Neural progenitor cell (in vitro differentiated cells): ENCODE data around the gene THUMPD3. TPM values are rescaled to one million over a fixed set of nuclear protein-coding genes. Genes with fewer than 3 reads are reported as not detected.

Experiments used
- DNase-seq: peaks from one replicate; pipeline ENCODE4 v3.0.0-alpha.2; 2016; ENCODE audit warnings: low spot score
- H2AFZ ChIP-seq: fragments of 200-600 bp; sonication (generic); replicated peaks from 2 replicates; pipeline ENCODE4 v1.6.1; 2016; ENCODE audit warnings: antibody characterized with exemption
- H3F3A ChIP-seq: fragments of 200-600 bp; sonication (generic); 2 replicates; pipeline ENCODE4 v1.6.1; 2016; ENCODE audit warnings: antibody characterized with exemption, low read depth
- H3K27ac ChIP-seq: fragments of 200-600 bp; sonication (generic); 2 replicates; pipeline ENCODE4 v1.5.1; 2016; ENCODE audit warnings: mild to moderate bottlenecking
- H3K27me3 ChIP-seq: fragments of 200-600 bp; sonication (generic); 2 replicates; pipeline ENCODE4 v1.6.1; 2016; ENCODE audit warnings: mild to moderate bottlenecking, moderate library complexity
- H3K36me3 ChIP-seq: fragments of 200-600 bp; sonication (generic); 2 replicates; pipeline ENCODE4 v1.5.1; 2016
- H3K4me1 ChIP-seq: fragments of 200-600 bp; sonication (generic); 2 replicates; pipeline ENCODE4 v1.6.1; 2016; ENCODE audit warnings: mixed run types
- H3K4me2 ChIP-seq: fragments of 200-600 bp; sonication (generic); 2 replicates; pipeline ENCODE4 v1.6.1; 2016
- H3K4me3 ChIP-seq: fragments of 200-600 bp; sonication (generic); 2 replicates; pipeline ENCODE4 v1.5.1; 2016
- H3K79me2 ChIP-seq: fragments of 200-600 bp; sonication (generic); 2 replicates; pipeline ENCODE4 v1.6.1; 2016; ENCODE audit warnings: low read depth
- H3K9ac ChIP-seq: fragments of 200-600 bp; sonication (generic); 2 replicates; pipeline ENCODE4 v1.6.1; 2016
- H3K9me3 ChIP-seq: fragments of 200-600 bp; sonication (generic); 2 replicates; pipeline ENCODE4 v1.5.1; 2016; ENCODE audit warnings: low read depth
- H4K20me1 ChIP-seq: fragments of 200-600 bp; sonication (generic); 2 replicates; pipeline ENCODE4 v1.6.1; 2016; ENCODE audit warnings: low read depth
- H3K27ac Mint-ChIP-seq: 3 replicates; pipeline ENCODE4 v1.8.0; 2021; ENCODE audit warnings: mixed read lengths
- H3K27me3 Mint-ChIP-seq: 2 replicates; pipeline ENCODE4 v1.8.0; 2022; ENCODE audit warnings: low read depth, mild to moderate bottlenecking, inconsistent platforms, moderate library complexity, mixed read lengths; ENCODE audit not compliant: insufficient read depth
- H3K36me3 Mint-ChIP-seq: 3 replicates; pipeline ENCODE4 v1.8.0; 2021; ENCODE audit warnings: mixed read lengths
- H3K4me1 Mint-ChIP-seq: 3 replicates; pipeline ENCODE4 v1.8.0; 2021; ENCODE audit warnings: mixed read lengths
- H3K4me3 Mint-ChIP-seq: 3 replicates; pipeline ENCODE4 v1.8.0; 2021; ENCODE audit warnings: mild to moderate bottlenecking, moderate library complexity, mixed read lengths
- H3K9me3 Mint-ChIP-seq: 3 replicates; pipeline ENCODE4 v1.8.0; 2020; ENCODE audit warnings: mixed read lengths
- EZH2 ChIP-seq: fragments of 200-600 bp; sonication (generic); IDR thresholded peaks from 2 replicates; pipeline ENCODE4 v1.6.1; 2017; ENCODE audit warnings: antibody characterized with exemption, mild to moderate bottlenecking, moderate library complexity
- EZH2phosphoT487 ChIP-seq: fragments of 200-600 bp; sonication (generic); IDR thresholded peaks from 2 replicates; pipeline ENCODE4 v1.6.1; 2017; ENCODE audit warnings: antibody characterized with exemption
- total RNA-seq: library from RNA; depleted of rRNA; stranded (reverse); fragments of >200 nt; gene quantifications from 2 replicates; pipeline ENCODE4 v1.2.3, GENCODE V29; 2015; ENCODE audit warnings: low replicate concordance
- TF ChIP-seq, protein P1 (sequence below): fragments of 200-600 bp; sonication (generic); IDR thresholded peaks from 2 replicates; pipeline ENCODE4 v1.5.1; 2017; ENCODE audit warnings: antibody characterized with exemption, mild to moderate bottlenecking

THUMPD3 gene
- total RNA-seq, 1 donor from 2014 or later: 23.9 TPM

GRCh38 chr3:9369508-9369907 is 6.7 kb downstream of the THUMPD3 start:
- Histone ChIP-seq H3K9me3 (no peaks in the 10 kb centered on the region), H3K36me3 (peaks cover 5% of the 10 kb centered on the region), H3K4me1 (no peaks in the 10 kb centered on the region), H3K27me3 (no peaks in the 10 kb centered on the region), H3K27ac (no peak overlapping the region), H3K4me2 (no peak overlapping the region), H3K9ac (no peak overlapping the region), H3F3A (no peaks in the 10 kb centered on the region), H2AFZ (no peak overlapping the region), H3K79me2 (peaks cover 2% of the 10 kb centered on the region), H4K20me1 (no peaks in the 10 kb centered on the region), H3K4me3 (no peak overlapping the region)
- TF ChIP-seq, protein P1, sequence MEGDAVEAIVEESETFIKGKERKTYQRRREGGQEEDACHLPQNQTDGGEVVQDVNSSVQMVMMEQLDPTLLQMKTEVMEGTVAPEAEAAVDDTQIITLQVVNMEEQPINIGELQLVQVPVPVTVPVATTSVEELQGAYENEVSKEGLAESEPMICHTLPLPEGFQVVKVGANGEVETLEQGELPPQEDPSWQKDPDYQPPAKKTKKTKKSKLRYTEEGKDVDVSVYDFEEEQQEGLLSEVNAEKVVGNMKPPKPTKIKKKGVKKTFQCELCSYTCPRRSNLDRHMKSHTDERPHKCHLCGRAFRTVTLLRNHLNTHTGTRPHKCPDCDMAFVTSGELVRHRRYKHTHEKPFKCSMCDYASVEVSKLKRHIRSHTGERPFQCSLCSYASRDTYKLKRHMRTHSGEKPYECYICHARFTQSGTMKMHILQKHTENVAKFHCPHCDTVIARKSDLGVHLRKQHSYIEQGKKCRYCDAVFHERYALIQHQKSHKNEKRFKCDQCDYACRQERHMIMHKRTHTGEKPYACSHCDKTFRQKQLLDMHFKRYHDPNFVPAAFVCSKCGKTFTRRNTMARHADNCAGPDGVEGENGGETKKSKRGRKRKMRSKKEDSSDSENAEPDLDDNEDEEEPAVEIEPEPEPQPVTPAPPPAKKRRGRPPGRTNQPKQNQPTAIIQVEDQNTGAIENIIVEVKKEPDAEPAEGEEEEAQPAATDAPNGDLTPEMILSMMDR: no peak
- TF ChIP-seq EZH2phosphoT487: no peak
- no peak for TF ChIP-seq EZH2
- Mint-ChIP-seq H3K36me3 (peaks cover 18% of the 10 kb centered on the region), H3K4me1 (peaks cover 3% of the 10 kb centered on the region), H3K27ac (no peak overlapping the region), H3K27me3 (no peaks in the 10 kb centered on the region), H3K4me3 (no peak overlapping the region), H3K9me3 (no peaks in the 10 kb centered on the region)
- no peak for DNase-seq

GRCh38 chr3:9373465-9373864 is 10.6 kb downstream of the THUMPD3 start:
- no peak overlapping the region for H3K9ac ChIP-seq
- TF ChIP-seq EZH2: no peak
- TF ChIP-seq, protein P1: no peak
- TF ChIP-seq EZH2phosphoT487: no peak
- Mint-ChIP-seq H3K4me3 (no peak overlapping the region), H3K4me1 (no peaks in the 10 kb centered on the region), H3K36me3 (peaks cover 33% of the 10 kb centered on the region), H3K27ac (no peak overlapping the region), H3K27me3 (peaks cover 2% of the 10 kb centered on the region), H3K9me3 (no peaks in the 10 kb centered on the region)
- H3K27ac ChIP-seq: no peak overlapping the region
- H3K36me3 ChIP-seq: peaks cover 5% of the 10 kb centered on the region
- H3K27me3 ChIP-seq: no peaks in the 10 kb centered on the region
- H3K79me2 ChIP-seq: no peaks in the 10 kb centered on the region
- H2AFZ ChIP-seq: no peak overlapping the region
- no peak overlapping the region for H3K4me2 ChIP-seq
- no peaks in the 10 kb centered on the region for H3F3A ChIP-seq
- H3K4me3 ChIP-seq: no peak overlapping the region
- H4K20me1 ChIP-seq: no peaks in the 10 kb centered on the region
- no peaks in the 10 kb centered on the region for H3K9me3 ChIP-seq
- no peak for DNase-seq
- H3K4me1 ChIP-seq: no peaks in the 10 kb centered on the region

GRCh38 chr3:9377981-9378380 is 15.1 kb downstream of the THUMPD3 start:
- Mint-ChIP-seq H3K27ac (no peak overlapping the region), H3K9me3 (no peaks in the 10 kb centered on the region), H3K27me3 (peaks cover 2% of the 10 kb centered on the region), H3K4me3 (no peak overlapping the region), H3K4me1 (no peaks in the 10 kb centered on the region), H3K36me3 (peaks cover 30% of the 10 kb centered on the region)
- Histone ChIP-seq H3K9ac (no peak overlapping the region), H4K20me1 (no peaks in the 10 kb centered on the region), H3K36me3 (peaks cover 5% of the 10 kb centered on the region), H3K27ac (no peak overlapping the region), H3K9me3 (no peaks in the 10 kb centered on the region), H3K4me1 (no peaks in the 10 kb centered on the region), H3K79me2 (no peaks in the 10 kb centered on the region), H3K4me3 (no peak overlapping the region), H2AFZ (no peak overlapping the region), H3F3A (peaks cover 3% of the 10 kb centered on the region), H3K27me3 (no peaks in the 10 kb centered on the region), H3K4me2 (no peak overlapping the region)
- DNase-seq: no peak
- TF ChIP-seq, protein P1: no peak
- TF ChIP-seq EZH2phosphoT487 (no peak), EZH2 (no peak)
